Mucosa of descending colon (tissue), 3 donors: Measurements from ENCODE around the gene TMEFF2. TPM values are rescaled to one million over a fixed set of nuclear protein-coding genes. Genes with fewer than 3 reads are reported as not detected.
"Not testable (repeated sequence)": the region's sequence is repeated elsewhere in the genome, so short reads cannot be mapped to it uniquely, and the experiment has no call there.

Source experiments
- ATAC-seq: fragments of 200-7000 bp; cut with Tn5 transposase; one replicate; pipeline ENCODE4 v1.9.1; 2020; ENCODE audit warnings: mild to moderate bottlenecking, moderate library complexity
- DNase-seq, 3 donors: peaks; one replicate each; pipeline ENCODE4 v3.0.0-alpha.2; 2020
- H3K36me3 ChIP-seq: fragments of 200-600 bp; one replicate; pipeline ENCODE4 v1.8.0; 2021; ENCODE audit warnings: low read depth, mild to moderate bottlenecking
- H3K4me1 ChIP-seq: fragments of 200-600 bp; one replicate; pipeline ENCODE4 v1.8.0; 2021; ENCODE audit warnings: low read depth, mild to moderate bottlenecking
- H3K4me3 ChIP-seq: fragments of 200-600 bp; one replicate; pipeline ENCODE4 v1.8.0; 2021; ENCODE audit warnings: mild to moderate bottlenecking
- H3K9me3 ChIP-seq: fragments of 200-600 bp; one replicate; pipeline ENCODE4 v1.8.0; 2021; ENCODE audit warnings: mild to moderate bottlenecking
- CTCF ChIP-seq: fragments of 200-600 bp; IDR thresholded peaks from one replicate; pipeline ENCODE4 v1.8.0; 2022; ENCODE audit warnings: antibody characterized with exemption, mild to moderate bottlenecking
- intact Hi-C, 2 donors: fragments of 100-400 bp; cut with DNase I in 1 of 2; cut with micrococcal nuclease in 1 of 2; formaldehyde crosslinking; loops; one replicate each; pipeline versions ENCODE4 v1.11.0 to v1.11.1; 2022; cut with DNase I, micrococcal nuclease
- total RNA-seq, 3 donors: library from RNA; stranded (reverse); fragmentation: NEBNext Ultra II Directional in 2 of 3; extraction: Animal tissue kit (Norgen Biotek cat#: 25700) in 2 of 3; gene quantifications; one replicate each; pipeline versions ENCODE4 v1.2.1 to v1.2.4, GENCODE V29; 2021 to 2023
- donor health status: DM: no; HTN: no; CAD: no; lungs with moderate emphysema.
- donor health status: DM: no; HTN: no; CAD: no.
- donor health status: DM: no; HTN: yes; CAD: no.

The TMEFF2 gene
- total RNA-seq, 3 donors from 2014 or later = 0.31 to 1.0 TPM; not detected in 1

DNA sequence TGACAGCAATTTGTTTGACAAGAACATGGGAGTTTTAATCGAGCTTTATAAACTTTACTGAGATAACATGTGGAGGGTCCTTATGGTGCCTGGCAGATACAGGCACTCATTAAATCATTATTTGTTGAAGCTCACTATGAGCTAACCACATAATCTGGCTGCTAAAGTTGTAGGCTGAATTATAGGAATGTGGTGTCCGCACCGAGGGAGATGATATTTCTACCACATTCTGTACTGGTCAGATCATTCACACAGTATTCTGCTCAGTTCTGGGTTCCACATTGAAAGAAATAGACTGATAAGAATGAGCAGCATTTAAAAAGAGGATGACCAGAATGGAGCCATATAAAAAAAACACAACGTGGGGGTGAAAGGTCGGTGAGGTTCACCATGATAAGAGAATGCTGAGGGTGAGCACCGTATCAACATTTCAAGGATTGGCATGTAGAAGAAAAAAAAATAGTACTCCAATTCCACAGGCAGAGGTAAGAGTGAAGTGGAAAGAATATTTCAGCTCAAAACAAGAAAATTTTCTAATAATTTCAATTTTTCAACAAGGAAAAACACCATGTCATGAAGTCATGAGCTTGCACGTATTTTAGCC is 54.4 kb downstream of the TMEFF2 start:
- H3K36me3 ChIP-seq = no peaks in the 10 kb centered on the region
- no peak for TF ChIP-seq CTCF
- no peak for ATAC-seq
- intact Hi-C loops = no loop called here
- no peak overlapping the region for H3K4me3 ChIP-seq
- H3K9me3 ChIP-seq = no peaks in the 10 kb centered on the region
- no peaks in the 10 kb centered on the region for H3K4me1 ChIP-seq
- DNase-seq = no peak

DNA sequence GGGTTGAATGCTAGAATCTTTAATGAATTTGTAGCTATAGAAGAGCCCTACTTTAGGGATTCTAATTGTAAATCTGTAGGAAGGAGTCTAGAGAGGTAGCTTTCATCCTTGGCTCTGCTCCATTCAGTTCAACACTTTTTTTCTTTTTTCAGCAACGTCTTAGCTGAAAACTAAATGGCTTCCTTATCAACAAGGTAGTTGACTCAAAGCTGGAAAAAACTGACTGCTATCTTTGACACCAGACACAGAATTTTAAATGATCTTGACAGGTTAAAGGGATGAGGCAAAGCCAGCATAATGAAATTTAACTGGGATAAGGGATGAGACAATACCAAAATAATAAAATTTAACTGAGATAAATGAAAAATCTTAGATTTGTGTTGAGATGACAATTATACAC is 54.9 kb downstream of the TMEFF2 start:
- H3K9me3 ChIP-seq = no peaks in the 10 kb centered on the region
- intact Hi-C loops = no loop called here
- no peaks in the 10 kb centered on the region for H3K36me3 ChIP-seq
- ATAC-seq (no peak), DNase-seq (no peak)
- H3K4me3 ChIP-seq = no peak overlapping the region
- no peak for TF ChIP-seq CTCF
- H3K4me1 ChIP-seq = no peaks in the 10 kb centered on the region

GRCh38 chr2:192137451-192137850 is 57.3 kb downstream of the TMEFF2 start:
- no peak overlapping the region for H3K4me3 ChIP-seq
- H3K36me3 ChIP-seq = no peaks in the 10 kb centered on the region
- intact Hi-C loops = no loop called here
- ATAC-seq = no peak
- no peaks in the 10 kb centered on the region for H3K4me1 ChIP-seq
- H3K9me3 ChIP-seq = no peaks in the 10 kb centered on the region
- DNase-seq = no peak
- no peak for TF ChIP-seq CTCF

DNA sequence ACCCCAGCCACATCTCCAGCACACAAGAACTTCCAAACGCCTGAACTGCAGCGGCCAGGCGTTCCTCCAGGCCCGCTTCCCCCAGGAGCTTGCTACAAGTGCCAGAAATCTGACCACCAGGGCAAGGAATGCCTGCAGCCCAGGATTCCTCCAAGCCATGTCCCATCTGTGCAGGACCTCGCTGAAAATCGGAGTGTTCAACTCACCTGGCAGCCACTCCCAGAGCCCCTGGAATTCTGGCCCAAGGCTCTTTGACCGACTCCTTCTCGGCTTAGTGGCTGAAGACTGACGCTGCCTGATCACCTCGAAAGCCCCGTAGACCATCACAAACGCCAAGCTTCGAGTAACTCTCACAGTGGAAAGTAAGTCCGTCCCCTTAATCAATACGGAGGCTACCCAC is 62.1 kb downstream of the TMEFF2 start:
- H3K4me1 ChIP-seq, H3K4me3 ChIP-seq, intact Hi-C loops, H3K36me3 ChIP-seq, DNase-seq, ATAC-seq, H3K9me3 ChIP-seq: not testable (repeated sequence)

DNA sequence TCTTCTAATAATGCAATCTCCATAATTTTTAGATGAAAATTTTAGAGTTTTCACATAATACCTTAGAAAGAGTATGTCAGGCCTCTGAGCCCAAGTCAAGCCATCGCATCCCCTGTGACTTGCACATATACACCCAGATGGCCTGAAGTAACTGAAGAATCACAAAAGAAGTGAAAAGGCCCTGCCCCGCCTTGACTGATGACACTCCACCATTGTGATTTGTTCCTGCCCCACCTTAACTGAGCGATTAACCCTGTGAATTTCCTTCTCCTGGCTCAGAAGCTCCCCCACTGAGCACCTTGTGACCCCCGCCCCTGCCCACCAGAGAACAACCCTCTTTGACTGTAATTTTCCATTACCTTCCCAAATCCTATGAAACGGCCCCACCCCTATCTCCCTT is 64.4 kb downstream of the TMEFF2 start:
- DNase-seq, ATAC-seq, H3K4me1 ChIP-seq, H3K4me3 ChIP-seq, intact Hi-C loops, H3K36me3 ChIP-seq, H3K9me3 ChIP-seq: not testable (repeated sequence)

- no peak for TF ChIP-seq CTCF
- Histone ChIP-seq H3K4me3 (no peak overlapping the region), H3K4me1 (no peaks in the 10 kb centered on the region), H3K36me3 (no peaks in the 10 kb centered on the region), H3K9me3 (no peaks in the 10 kb centered on the region)
- intact Hi-C loops = no loop called here
- ATAC-seq (no peak), DNase-seq (no peak)
Observed at GRCh38 chr2:192128655-192129054, 66.1 kb downstream of the TMEFF2 start.

DNA sequence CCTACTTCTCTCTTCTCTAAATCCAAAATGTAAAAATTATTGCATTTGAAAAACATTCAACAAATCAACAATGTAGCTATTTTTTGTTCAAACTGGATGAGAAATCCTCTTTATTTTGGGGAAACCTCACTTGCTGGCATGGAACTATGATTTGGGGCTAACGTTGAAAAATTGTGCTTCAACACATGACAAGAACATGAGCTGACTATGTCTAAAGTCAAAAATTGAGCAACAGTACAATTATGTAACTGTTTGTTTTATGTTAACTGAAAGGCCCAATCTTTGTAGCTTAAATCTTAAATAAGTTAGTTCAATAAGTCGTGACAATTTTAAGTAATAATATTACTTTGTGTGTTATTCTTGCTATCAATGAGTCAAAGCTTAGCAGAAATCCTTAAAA is 67.3 kb downstream of the TMEFF2 start:
- DNase-seq (no peak), ATAC-seq (no peak)
- intact Hi-C loops = no loop called here
- Histone ChIP-seq H3K36me3 (no peaks in the 10 kb centered on the region), H3K4me3 (no peak overlapping the region), H3K9me3 (no peaks in the 10 kb centered on the region), H3K4me1 (no peaks in the 10 kb centered on the region)
- no peak for TF ChIP-seq CTCF
